ENCODE measurements around the gene CISD3. TPM values are rescaled to one million over a fixed set of nuclear protein-coding genes. Genes with fewer than 3 reads are reported as not detected.

Gene CISD3
- polyA plus RNA-seq, 4 donors, result 11.5 to 17.2 (median 13.0) TPM

DNA sequence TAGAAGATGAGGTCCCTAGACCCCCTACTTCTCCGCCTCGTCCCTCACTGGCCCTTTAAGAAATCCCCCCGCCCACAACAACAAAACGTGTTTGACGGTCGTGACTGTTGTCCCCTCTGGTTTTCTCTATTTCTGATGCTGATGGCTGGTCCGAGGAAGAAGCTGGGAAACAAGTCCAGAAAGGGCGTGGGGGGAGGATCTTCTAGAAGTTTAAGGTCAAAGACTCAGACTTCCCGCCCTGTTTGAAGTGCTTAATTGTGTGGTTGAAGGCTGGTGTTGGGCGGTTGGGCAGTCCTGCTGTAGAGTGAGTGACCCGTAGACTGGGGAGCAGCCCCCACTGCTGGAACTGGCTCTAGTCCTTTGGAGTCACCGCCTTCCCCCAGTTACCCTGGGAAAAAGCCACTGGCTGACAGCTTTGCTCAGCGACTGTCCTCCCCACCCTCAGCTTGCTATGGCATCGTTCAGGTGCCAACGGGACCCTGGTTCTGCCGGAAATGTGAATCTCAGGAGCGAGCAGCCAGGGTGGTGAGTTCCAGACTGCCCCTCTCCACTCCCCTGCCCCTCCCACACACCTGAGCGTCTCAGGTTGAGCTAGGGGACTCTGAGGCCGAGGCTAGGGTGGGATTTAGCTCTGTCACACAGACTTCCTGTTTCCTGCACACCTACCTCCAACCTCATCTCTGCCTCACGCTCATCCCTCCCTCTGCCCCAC is 23.5 kb upstream of the CISD3 start:
- no peak for DNase-seq (ENCODE audit: low read depth in 4 of 4, low spot score in 3 of 4)

DNA sequence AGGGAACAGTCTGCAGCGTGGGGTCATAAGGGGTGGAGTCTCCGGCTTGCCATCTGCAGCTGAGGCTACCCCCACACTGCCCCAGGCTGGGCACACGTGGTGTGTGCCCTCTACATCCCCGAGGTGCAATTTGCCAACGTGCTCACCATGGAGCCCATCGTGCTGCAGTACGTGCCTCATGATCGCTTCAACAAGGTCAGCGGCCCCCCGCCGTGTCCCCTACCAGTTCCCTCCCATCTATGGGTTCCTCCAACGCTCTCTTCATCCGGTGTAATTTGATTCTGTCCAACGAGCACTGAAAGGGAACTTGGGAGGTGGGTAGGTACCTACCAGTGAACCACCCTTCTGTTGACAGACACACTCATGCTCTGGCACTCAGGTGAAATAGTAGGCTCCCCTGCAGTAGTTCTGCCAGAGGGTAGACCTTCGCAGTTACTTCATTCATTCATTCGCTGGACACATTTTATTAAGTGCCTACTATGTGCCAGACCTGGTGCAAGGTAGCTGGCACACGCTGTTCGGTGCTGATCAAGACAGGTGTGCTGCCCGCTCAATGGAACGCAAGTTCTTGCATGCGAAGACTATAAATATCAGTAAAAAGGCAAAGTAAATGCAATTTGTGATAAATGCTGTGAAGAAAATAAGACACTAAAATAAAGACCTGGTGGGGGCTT is 22.3 kb upstream of the CISD3 start:
- no peak for DNase-seq (ENCODE audit: low read depth in 4 of 4, low spot score in 3 of 4)

DNA sequence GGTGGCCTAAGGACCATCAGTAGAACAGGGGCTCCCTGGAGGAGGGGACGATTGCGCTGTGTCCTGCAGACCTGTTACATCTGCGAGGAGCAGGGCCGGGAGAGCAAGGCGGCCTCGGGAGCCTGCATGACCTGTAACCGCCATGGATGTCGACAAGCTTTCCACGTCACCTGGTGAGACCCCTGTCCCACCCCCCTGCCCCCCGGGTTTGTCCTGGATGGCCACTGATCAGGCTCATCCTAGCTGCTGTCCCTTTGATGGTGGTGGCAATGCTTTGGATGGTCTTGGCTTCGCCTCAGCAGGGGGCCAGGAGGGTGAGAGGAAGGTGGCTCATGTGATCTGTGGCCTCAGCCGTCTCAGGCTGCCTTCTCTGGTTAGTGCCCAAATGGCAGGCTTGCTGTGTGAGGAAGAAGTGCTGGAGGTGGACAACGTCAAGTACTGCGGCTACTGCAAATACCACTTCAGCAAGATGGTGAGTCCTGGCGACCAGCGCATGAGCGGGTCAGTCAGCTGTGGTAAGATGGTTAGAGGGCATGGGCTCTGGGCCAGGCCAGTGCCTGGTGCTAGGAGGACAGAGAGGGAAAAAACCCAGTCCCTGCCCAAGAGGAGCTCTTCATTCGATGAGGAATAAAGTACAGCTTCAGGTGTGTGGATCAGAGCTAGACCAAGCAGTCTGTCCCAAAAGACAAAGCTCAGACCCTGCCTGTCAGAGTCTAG is 20.9 kb upstream of the CISD3 start:
- no peak for DNase-seq (ENCODE audit: low read depth in 4 of 4, low spot score in 3 of 4)

DNA sequence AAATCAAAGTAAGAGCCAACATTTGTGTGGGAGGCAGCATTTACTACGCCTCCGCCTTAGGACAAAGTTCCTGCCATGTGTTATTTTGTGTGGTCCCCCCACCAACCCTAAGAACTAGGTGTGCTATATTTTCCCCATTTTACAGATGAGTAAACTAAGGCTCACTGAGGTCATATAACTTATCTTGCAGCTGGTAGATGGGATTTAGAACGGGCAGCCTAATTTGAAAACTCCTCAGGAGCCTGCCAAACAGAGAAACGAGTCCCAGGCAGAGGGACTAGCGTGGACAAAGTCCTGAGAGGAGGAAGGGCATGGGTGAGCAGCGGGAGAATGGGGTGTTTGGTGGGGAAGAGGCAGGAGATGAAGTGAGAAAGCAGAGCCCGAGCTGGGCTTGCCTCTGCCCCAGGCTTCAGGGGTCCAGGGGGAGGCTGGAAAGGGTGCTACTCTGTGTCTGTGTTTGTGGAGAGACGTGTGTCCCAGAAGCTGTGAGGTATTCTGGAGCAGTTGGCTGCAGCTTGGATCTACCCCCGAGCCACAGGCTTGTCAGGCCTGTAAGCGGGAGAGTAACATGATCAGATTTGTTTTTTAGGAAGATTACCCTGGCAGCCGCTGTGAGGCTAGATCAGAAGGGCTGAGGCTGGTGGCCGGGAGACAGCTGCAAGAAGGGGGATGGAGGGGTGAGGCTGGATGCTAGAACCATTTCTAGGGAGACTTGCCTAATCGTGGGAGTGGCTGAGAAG is 20.1 kb upstream of the CISD3 start:
- DNase-seq (ENCODE audit: low read depth in 4 of 4, low spot score in 3 of 4), result no peak

DNA sequence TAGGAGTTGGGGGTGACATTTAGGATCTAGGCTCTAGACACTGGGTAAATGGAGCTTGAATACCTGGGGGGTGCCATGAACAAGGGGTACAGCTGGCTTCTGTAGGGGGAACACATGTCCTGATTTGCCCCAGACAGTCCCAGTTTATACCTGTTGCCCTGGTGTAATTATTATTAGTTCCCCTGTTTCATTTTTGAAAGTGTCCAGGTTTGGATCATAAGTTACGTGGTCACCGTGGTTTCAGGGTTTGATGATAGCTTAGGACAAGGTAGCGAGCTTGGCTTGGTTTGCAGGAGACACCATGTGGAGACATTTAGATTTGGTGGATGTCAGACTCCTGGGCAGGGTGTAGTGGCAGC is 19.6 kb upstream of the CISD3 start:
- DNase-seq (ENCODE audit: low read depth in 4 of 4, low spot score in 3 of 4), result no peak

DNA sequence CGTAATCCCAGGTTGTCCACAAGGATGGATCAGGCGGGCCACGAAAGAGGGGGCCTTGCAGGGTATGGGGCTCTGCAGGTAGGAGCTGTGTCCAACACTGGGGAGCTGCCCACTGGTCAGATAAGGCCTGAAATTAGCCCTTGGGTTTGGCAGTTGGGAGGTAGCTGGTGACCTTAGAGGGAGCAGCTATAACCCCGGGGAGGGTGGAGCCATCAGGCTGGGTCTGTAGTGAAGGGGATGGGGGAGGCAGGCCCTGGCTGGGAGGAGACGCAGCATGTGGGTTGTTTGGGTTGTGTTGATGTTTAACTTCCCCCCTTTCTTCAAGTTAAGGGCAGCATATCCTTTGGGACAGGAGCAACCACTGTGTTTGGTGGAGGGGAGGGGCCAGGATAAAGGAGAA is 19.2 kb upstream of the CISD3 start:
- no peak for DNase-seq (ENCODE audit: low read depth in 4 of 4, low spot score in 3 of 4)

DNA sequence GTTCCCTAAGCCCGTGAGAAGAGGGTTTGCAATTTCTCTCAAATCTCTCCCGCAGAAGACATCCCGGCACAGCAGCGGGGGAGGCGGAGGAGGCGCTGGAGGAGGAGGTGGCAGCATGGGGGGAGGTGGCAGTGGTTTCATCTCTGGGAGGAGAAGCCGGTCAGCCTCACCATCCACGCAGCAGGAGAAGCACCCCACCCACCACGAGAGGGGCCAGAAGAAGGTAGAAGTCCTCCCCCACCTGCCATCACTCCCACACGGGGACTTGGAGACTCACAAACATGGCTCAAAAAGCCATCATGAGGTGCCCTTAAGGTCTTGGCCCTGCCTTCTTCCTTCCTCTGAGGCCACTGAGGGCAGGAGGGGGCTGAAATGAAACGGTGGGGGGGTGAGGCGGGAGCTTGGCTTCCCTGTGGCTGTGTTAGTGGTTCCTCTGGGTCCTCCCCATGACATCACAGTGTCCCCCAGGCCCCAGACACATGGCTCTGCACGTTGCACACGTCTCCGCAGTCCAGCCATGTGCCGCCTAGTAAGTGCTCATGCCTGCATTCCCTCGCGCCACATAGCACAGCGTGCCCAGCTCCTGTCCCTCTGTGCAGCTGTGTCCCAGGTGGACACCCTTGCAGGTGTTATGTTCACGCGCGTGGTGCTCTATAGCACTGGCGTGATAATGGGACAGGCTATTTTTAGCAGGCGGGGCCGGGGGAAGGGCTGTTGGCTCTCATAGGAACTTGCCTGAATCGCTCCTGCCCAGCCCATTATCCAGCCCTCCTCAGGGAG is 18.2 kb upstream of the CISD3 start:
- DNase-seq (ENCODE audit: low read depth in 4 of 4, low spot score in 3 of 4), result no peak

DNA sequence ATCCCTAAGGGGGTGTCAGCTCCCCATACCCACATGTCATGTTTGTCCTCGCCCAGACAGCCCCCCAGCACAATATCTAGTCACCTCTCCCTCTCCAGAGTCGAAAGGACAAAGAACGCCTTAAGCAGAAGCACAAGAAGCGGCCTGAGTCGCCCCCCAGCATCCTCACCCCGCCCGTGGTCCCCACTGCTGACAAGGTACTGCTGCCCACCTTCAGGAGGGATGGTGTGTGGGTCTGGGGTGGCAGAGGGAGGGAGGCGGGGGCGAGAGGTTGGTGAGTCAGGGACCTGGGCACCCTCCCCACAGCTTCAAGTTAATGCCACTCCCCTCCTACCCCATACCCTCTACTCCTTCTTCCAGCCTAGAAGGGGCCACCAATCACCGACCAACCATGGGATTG is 17.5 kb upstream of the CISD3 start:
- DNase-seq (ENCODE audit: low read depth in 4 of 4, low spot score in 3 of 4), result no peak

DNA sequence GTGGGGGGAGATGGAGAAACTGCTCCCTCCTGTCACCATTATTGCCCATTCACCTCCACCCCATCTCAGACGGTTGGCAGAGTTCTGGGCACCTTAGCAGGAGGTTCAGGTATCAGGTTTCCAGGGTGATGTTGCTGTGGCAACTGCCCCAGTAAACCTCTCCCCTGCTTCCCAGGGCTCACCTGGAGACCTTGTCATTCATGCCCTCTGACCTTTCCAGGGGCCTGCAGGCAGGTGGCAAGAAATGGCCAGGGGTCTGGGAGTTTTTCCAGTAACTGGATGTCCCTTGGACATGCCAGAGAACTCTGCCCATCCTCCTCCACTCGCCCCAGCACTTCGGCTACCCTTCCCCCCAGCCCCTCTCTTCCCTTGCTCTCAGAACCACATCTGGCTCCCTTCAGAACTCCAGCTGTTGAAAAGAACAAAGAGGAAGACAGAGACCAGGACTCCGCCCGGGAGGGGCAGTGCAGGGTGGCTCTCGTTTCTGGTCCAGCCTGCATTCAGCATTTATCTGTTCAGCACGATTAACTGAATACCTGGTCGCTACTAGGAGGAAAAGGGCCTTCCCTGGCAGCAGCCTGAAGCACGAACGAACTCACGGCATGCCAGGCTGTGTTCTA is 16.6 kb upstream of the CISD3 start:
- no peak for DNase-seq (ENCODE audit: low read depth in 4 of 4, low spot score in 3 of 4)

DNA sequence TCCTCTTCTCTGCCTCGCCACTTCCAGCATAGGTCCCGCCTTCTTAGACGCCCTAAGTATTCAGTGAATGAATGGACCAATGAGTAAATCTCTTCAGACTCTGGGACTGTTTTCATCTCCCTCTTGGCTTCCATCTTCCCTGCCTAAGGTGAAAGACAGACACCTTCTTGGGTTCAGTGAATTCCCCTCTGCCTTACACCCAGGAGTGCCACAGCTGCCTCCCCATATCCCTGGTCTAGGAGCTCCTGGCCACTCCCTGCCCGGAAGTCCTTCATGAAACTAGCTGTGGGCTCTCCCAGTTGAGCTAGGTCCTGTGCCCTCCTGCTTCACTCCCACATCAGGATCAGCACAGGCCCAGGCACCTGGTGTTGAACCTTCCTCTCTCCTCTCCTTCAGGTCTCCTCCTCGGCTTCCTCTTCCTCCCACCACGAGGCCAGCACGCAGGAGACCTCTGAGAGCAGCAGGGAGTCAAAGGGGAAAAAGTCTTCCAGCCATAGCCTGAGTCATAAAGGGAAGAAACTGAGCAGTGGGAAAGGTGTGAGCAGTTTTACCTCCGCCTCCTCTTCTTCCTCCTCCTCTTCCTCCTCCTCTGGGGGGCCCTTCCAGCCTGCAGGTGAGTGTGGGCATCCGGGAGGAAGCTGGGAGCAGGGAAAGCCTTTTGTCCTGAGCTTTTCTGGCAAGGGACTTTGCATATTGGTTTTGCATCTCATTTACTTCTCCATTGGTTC is 14.8 kb upstream of the CISD3 start:
- DNase-seq (ENCODE audit: low read depth in 4 of 4, low spot score in 3 of 4), result no peak

DNA sequence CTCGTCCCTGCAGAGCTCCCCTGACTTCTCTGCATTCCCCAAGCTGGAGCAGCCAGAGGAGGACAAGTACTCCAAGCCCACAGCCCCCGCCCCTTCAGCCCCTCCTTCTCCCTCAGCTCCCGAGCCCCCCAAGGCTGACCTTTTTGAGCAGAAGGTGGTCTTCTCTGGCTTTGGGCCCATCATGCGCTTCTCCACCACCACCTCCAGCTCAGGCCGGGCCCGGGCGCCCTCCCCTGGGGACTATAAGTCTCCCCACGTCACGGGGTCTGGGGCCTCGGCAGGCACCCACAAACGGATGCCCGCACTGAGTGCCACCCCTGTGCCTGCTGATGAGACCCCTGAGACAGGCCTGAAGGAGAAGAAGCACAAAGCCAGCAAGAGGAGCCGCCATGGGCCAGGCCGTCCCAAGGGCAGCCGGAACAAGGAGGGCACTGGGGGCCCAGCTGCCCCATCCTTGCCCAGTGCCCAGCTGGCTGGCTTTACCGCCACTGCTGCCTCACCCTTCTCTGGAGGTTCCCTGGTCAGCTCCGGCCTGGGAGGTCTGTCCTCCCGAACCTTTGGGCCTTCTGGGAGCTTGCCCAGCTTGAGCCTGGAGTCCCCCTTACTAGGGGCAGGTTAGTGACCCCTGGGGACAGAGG is 13.7 kb upstream of the CISD3 start:
- no peak for DNase-seq (ENCODE audit: low read depth in 4 of 4, low spot score in 3 of 4)

DNA sequence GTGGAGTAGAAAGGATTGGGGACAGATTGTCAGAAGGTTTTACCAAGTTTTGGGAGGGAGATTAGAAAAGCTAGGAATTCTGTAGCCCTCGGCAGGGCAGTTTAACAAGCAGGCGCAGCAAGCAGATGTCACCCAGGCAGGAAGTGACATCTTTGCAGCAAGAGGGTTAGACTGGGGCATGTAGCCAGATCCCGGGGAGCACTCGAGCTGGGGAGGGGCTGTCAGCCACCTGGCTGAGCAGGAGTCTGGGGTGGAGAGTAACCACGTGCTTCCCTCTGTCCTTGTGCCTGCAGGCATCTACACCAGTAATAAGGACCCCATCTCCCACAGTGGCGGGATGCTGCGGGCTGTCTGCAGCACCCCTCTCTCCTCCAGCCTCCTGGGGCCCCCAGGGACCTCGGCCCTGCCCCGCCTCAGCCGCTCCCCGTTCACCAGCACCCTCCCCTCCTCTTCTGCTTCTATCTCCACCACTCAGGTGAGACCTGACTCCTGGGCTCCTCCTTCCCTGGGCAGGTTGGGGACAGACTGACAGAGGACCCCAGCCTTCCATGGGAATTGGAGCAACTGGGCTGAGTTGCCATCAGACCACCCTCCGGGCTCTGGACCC is 12.9 kb upstream of the CISD3 start:
- no peak for DNase-seq (ENCODE audit: low read depth in 4 of 4, low spot score in 3 of 4)

DNA sequence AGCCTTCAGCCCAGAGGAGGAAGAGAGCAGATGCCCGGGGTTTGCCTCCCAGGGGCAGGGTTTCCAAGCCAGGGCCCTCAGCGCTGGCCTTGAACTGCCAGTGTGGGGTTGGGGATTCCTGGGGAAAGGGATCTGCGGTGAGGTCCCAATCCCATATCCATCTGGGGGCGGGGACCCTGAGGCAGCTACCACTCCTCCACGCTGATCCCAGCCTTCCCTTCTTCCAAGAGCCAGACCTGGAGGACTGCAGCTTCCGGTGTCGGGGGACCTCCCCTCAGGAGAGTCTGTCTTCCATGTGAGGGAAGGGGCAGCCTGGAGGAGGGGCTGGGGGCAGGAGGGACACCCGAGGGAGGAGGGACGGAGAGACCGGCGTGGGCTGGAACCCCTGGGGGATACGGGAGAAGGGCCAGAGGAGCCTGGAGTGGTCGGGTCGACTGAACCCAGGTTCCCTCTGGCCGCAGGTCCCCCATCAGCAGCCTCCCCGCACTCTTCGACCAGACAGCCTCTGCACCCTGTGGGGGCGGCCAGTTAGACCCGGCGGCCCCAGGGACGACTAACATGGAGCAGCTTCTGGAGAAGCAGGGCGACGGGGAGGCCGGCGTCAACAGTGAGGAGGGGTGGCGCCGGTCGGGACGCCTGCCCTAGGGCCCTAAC is 10.7 kb upstream of the CISD3 start:
- no peak for DNase-seq (ENCODE audit: low read depth in 4 of 4, low spot score in 3 of 4)

DNA sequence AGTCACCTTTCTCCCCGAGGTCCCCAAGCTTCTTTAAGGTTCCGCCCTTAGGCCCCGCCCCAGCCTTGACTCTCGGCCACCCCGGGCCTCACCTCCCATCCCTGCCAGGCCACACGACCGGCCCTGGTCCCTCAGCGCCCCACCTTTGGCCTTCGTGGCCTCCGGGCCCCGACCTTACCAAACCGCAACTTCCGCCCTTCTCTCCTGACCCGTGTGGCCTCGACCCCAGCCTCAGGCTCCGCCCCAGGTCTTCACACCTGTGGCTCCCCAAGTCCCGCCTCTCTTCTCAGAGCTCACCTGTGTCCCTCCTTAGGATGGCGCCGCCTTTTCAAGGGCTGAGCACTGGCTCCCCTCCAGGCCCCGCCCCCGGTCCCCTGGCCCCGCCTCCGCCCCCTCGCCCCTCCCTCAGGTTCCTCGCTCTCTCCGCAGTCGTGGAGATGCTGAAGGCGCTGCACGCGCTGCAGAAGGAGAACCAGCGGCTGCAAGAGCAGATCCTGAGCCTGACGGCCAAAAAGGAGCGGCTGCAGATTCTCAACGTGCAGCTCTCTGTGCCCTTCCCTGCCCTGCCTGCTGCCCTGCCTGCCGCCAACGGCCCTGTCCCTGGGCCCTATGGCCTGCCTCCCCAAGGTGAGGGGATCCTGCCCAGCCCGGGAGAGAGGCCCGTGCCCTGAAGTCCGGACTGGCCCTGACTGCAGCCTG is 10.0 kb upstream of the CISD3 start:
- no peak for DNase-seq (ENCODE audit: low read depth in 4 of 4, low spot score in 3 of 4)

DNA sequence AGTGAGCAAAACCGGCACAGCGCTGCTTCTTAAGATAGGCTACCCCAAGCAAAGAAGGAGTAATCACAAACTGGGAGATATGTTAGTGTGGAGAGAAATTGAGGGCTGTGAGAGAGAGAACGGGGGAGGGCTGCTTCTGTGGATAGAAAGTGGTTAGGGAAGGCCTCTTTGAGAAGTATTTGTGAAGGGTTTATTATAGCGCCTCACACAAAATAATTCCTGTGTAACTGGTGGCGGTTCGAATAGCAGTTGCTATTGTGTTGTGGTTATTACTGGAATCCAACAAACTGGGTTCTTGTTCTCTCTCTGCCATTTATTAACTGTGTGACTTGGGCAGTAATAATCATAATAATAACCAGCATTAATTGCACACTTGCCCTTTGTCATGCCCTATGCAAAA is 9.2 kb upstream of the CISD3 start:
- no peak for DNase-seq (ENCODE audit: low read depth in 4 of 4, low spot score in 3 of 4)

DNA sequence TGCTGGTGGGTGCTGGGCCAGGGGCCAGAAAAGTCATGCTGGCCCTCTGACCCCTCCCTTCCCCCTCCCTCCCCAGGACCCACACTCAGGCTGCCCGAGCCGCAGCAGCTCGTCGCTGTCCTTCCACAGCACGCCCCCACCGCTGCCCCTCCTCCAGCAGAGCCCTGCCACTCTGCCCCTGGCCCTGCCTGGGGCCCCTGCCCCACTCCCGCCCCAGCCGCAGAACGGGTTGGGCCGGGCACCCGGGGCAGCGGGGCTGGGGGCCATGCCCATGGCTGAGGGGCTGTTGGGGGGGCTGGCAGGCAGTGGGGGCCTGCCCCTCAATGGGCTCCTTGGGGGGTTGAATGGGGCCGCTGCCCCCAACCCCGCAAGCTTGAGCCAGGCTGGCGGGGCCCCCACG is 8.3 kb upstream of the CISD3 start:
- DNase-seq (ENCODE audit: low read depth in 4 of 4, low spot score in 3 of 4), result no peak

DNA sequence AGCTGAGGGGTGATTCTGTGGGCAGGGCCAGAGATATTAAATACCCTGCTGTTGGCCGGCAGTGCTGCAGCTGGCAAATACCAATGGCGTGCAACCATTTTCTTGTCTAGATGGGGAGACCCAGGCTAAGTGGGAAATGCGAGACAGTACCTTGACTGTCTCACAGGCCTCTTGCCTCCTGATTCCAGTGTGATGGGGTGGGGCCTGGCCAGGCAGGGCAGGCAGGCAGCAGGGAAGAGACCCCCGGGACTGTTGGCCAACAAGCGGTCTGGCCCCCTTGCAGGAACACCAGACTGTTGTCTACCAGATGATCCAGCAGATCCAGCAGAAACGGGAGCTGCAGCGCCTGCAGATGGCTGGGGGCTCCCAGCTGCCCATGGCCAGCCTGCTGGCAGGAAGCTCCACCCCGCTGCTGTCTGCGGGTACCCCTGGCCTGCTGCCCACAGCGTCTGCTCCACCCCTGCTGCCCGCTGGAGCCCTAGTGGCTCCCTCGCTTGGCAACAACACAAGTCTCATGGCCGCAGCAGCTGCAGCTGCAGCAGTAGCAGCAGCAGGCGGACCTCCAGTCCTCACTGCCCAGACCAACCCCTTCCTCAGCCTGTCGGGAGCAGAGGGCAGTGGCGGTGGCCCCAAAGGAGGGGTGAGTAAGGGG is 5.7 kb upstream of the CISD3 start:
- no peak for DNase-seq (ENCODE audit: low read depth in 4 of 4, low spot score in 3 of 4)

Data from right renal pelvis (tissue), 4 donors.